Sigmoid colon (tissue), 7 donors: ENCODE data around the gene SLC17A7. TPM values are rescaled to one million over a fixed set of nuclear protein-coding genes. Genes with fewer than 3 reads are reported as not detected.

Experiments
- DNase-seq: peaks from one replicate; pipeline ENCODE4 v3.0.0-alpha.2; 2019
- H3K27ac ChIP-seq, 4 donors: fragments of 200-600 bp; sonication (generic); one replicate each; pipeline ENCODE4 v1.5.1; 2016 to 2019; ENCODE audit warnings: mild to moderate bottlenecking in 1 of 4
- H3K27me3 ChIP-seq, 3 donors: fragments of 200-600 bp; sonication (generic); one replicate each; pipeline ENCODE4 v1.5.1; 2019; ENCODE audit warnings: mild to moderate bottlenecking in 1 of 3
- H3K36me3 ChIP-seq, 4 donors: fragments of 200-600 bp; sonication (generic); one replicate each; pipeline ENCODE4 v1.5.1; 2016 to 2019
- H3K4me1 ChIP-seq, 4 donors: fragments of 200-600 bp; sonication (generic); one replicate each; pipeline ENCODE4 v1.5.1; 2017 to 2019
- H3K4me3 ChIP-seq, 4 donors: fragments of 200-600 bp; sonication (generic); one replicate each; pipeline ENCODE4 v1.5.1; 2017 to 2019; ENCODE audit warnings: mild to moderate bottlenecking in 2 of 4, moderate library complexity in 1 of 4
- H3K9me3 ChIP-seq, 4 donors: fragments of 200-600 bp in 3 of 4; sonication (generic) in 3 of 4; one replicate each; pipeline versions ENCODE4 v1.5.1 to v1.6.1; 2013 to 2019
- CTCF ChIP-seq, 4 experiments: fragments of 450-650 bp in 3 of 4; fragments of 200-600 bp in 1 of 4; IDR thresholded peaks; one replicate each; pipeline ENCODE4 v1.5.1; 2016 to 2019; ENCODE audit warnings: antibody characterized with exemption in 4 of 4, mild to moderate bottlenecking in 3 of 4, moderate library complexity in 2 of 4
- EP300 ChIP-seq, 4 donors: sonication (generic); formaldehyde crosslinking; IDR thresholded peaks; one replicate each; pipeline ENCODE4 v1.6.1; 2017; ENCODE audit warnings: antibody characterized with exemption in 4 of 4
- POLR2A ChIP-seq, 2 donors: fragments of 450-650 bp; IDR thresholded peaks; one replicate each; pipeline ENCODE4 v1.6.1; 2016; ENCODE audit warnings: antibody characterized with exemption in 2 of 2, mild to moderate bottlenecking in 2 of 2, moderate library complexity in 2 of 2
- POLR2AphosphoS5 ChIP-seq, 4 donors: sonication (generic); formaldehyde crosslinking; IDR thresholded peaks; one replicate each; pipeline ENCODE4 v1.6.1; 2017; ENCODE audit warnings: antibody characterized with exemption in 4 of 4
- WGBS, 2 donors: extraction: QIAGEN DNeasy Blood & Tissue Kit; methylation state at CpG; one replicate each; pipeline ENCODE4 v1.1.7; 2013; 5-methylcytosine and 5-hydroxymethylcytosine counted together
- intact Hi-C: fragments of 100-400 bp; cut with DNase I; formaldehyde crosslinking; loops from one replicate; pipeline ENCODE4 v1.15.1; 2023
- polyA plus RNA-seq, 3 donors: library from polyadenylated mRNA; stranded (reverse); fragments of 200-250 nt; gene quantifications; one replicate each; pipeline ENCODE4 v1.2.3, GENCODE V29; 2013
- total RNA-seq, 4 donors: library from RNA; depleted of rRNA; stranded (reverse); fragments of >200 nt; gene quantifications; one replicate each; pipeline ENCODE4 v1.1.0, GENCODE V29; 2016
- donor health status: healthy with polysubstance abuse.
- donor health status: Bipolar disorder and iron deficiency.
- donor health status: healthy.

Gene SLC17A7
- total and polyA plus RNA-seq, 7 donors, result 0.23 to 1.8 (median 0.62) TPM; not detected in 1

- H3K9me3 ChIP-seq, result no peaks in the 10 kb centered on the region
- H3K36me3 ChIP-seq, result no peaks in the 10 kb centered on the region
- peaks cover 54 to 100% (median 96%) of the 10 kb centered on the region in 3 donors for H3K27me3 ChIP-seq
- WGBS, 2 donors, result 78 to 88% methylated on average over 18 of the region's 18 CpGs
- no peak for DNase-seq
- no peak for TF ChIP-seq EP300 (IDR thresholded peaks at IDR 0.05)
- no peak for TF ChIP-seq POLR2AphosphoS5 (IDR thresholded peaks at IDR 0.05)
- no peak for TF ChIP-seq POLR2A (IDR thresholded peaks at IDR 0.05)
- no peak for TF ChIP-seq CTCF (IDR thresholded peaks at IDR 0.05)
- no peak overlapping the region for H3K4me3 ChIP-seq
- H3K27ac ChIP-seq, result no peak overlapping the region
- no peaks in the 10 kb centered on the region for H3K4me1 ChIP-seq
- intact Hi-C loops, result no loop called here
These were observed 6.3 kb downstream of the SLC17A7 start for GRCh38 chr19:49434907-49435583.

- peaks cover 0 to 5% (median 3%) of the 10 kb centered on the region in 4 donors for H3K4me1 ChIP-seq
- DNase-seq, result no peak
- no peaks in the 10 kb centered on the region for H3K36me3 ChIP-seq
- H3K27me3 ChIP-seq, result peaks cover 61 to 100% (median 93%) of the 10 kb centered on the region in 3 donors
- no peaks in the 10 kb centered on the region for H3K9me3 ChIP-seq
- intact Hi-C loops, result no loop called here
- 19 to 25% methylated on average over 31 of the region's 31 CpGs for whole genome bisulfite sequencing, 2 donors
- no peak overlapping the region for H3K4me3 ChIP-seq
- no peak for TF ChIP-seq POLR2A (IDR thresholded peaks at IDR 0.05)
- no peak for TF ChIP-seq EP300 (IDR thresholded peaks at IDR 0.05)
- TF ChIP-seq CTCF (IDR thresholded peaks at IDR 0.05), result no peak
- no peak for TF ChIP-seq POLR2AphosphoS5 (IDR thresholded peaks at IDR 0.05)
- no peak overlapping the region for H3K27ac ChIP-seq
These were observed 8.0 kb downstream of the SLC17A7 start for GRCh38 chr19:49433240-49433901.

DNA sequence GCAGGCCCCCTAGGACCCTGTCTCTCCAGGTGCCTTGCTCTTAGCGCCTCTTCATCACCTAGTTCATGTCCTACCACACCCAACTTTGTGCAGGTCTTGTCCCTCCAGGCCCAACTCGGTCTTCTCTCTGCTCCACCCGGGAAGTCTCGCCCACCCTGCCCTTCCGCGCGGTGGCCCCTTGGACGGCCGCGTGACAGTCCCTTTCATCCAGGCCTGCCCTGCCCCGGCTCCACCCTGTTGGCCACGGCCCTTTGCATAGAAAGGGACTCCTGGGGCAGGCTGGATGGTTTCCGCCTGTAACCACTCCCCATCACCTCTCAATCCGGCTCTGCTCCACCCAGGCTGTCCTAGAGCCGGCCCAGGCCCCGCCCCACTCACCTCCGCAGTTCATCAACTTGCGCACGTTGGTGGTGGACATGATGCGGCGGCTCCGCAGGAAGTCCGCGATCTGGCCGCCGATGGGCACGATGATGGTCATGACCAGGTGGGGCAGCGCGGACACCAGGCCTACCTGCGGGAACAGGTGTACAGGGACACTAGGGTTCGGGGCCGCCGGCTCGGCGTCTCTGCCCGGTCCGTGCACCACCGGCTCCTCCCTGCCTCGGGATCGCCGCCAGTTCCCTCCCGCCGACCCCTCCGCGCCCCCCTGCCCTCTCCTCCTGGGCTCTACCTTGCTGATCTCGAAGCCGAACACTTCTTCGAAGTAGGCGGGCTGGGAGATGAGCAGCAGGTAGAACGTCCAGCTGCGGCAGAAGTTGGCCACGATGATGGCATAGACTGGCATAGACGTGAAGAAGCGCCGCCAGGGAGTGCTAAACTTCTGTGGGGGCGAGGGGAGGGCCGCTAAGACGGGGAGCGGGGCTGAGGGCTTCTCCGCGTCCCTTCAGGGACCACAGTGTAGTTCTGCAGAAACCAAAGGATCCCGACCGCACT lies 8.9 kb downstream of the SLC17A7 start:
- Histone ChIP-seq H3K9me3 (no peaks in the 10 kb centered on the region), H3K27me3 (peaks cover 71 to 100% (median 97%) of the 10 kb centered on the region in 3 donors), H3K4me1 (peaks cover 0 to 12% (median 10%) of the 10 kb centered on the region in 4 donors), H3K27ac (no peak overlapping the region), H3K36me3 (no peaks in the 10 kb centered on the region), H3K4me3 (no peak overlapping the region)
- WGBS, 2 donors, result 9 to 11% methylated on average over 63 of the region's 63 CpGs
- DNase-seq, result no peak
- intact Hi-C loops, result no loop called here
- TF ChIP-seq EP300 (IDR thresholded peaks at IDR 0.05) (no peak), CTCF (IDR thresholded peaks at IDR 0.05) (no peak), POLR2AphosphoS5 (IDR thresholded peaks at IDR 0.05) (no peak), POLR2A (IDR thresholded peaks at IDR 0.05) (no peak)

- H3K27me3 ChIP-seq, result peaks cover 73 to 100% (median 97%) of the 10 kb centered on the region in 3 donors
- no peak overlapping the region for H3K4me3 ChIP-seq
- intact Hi-C loops, result no loop called here
- H3K4me1 ChIP-seq, result peaks cover 0 to 12% (median 10%) of the 10 kb centered on the region in 4 donors
- TF ChIP-seq POLR2A (IDR thresholded peaks at IDR 0.05) (no peak), POLR2AphosphoS5 (IDR thresholded peaks at IDR 0.05) (no peak), CTCF (IDR thresholded peaks at IDR 0.05) (no peak), EP300 (IDR thresholded peaks at IDR 0.05) (no peak)
- 50% methylated on average over 29 of the region's 29 CpGs for WGBS, 2 donors
- H3K27ac ChIP-seq, result no peak overlapping the region
- no peaks in the 10 kb centered on the region for H3K9me3 ChIP-seq
- no peaks in the 10 kb centered on the region for H3K36me3 ChIP-seq
- no peak for DNase-seq
These were observed 10.0 kb downstream of the SLC17A7 start for GRCh38 chr19:49431330-49431749.
